ENCODE data around the gene SYF2.
"Not testable (repeated sequence)": the region's sequence is repeated elsewhere in the genome, so short reads cannot be mapped to it uniquely, and the experiment has no call there.

- TF ChIP-seq EZH2 (IDR thresholded peaks at IDR 0.05); POLR2AphosphoS5 (IDR thresholded peaks at IDR 0.05; ENCODE audit: borderline replicate concordance, low read depth, low read length); FOXP2 (optimal IDR thresholded peaks at IDR 0.05; ENCODE audit: control extremely low read depth, extremely low read length, insufficient read depth): not testable (repeated sequence)
These were observed 35.2 kb upstream of the SYF2 start for GRCh38 chr1:25267288-25268142.
